Measurements from ENCODE around the gene COL7A1. TPM values are rescaled to one million over a fixed set of nuclear protein-coding genes. Genes with fewer than 3 reads are reported as not detected.
A peak's percentile ranks its signal among the peaks of the same experiment; 100 is the strongest.

The COL7A1 gene
- total RNA-seq, 4 donors from 2014 or later = 0.31 to 2.2 (median 1.9) TPM

DNA sequence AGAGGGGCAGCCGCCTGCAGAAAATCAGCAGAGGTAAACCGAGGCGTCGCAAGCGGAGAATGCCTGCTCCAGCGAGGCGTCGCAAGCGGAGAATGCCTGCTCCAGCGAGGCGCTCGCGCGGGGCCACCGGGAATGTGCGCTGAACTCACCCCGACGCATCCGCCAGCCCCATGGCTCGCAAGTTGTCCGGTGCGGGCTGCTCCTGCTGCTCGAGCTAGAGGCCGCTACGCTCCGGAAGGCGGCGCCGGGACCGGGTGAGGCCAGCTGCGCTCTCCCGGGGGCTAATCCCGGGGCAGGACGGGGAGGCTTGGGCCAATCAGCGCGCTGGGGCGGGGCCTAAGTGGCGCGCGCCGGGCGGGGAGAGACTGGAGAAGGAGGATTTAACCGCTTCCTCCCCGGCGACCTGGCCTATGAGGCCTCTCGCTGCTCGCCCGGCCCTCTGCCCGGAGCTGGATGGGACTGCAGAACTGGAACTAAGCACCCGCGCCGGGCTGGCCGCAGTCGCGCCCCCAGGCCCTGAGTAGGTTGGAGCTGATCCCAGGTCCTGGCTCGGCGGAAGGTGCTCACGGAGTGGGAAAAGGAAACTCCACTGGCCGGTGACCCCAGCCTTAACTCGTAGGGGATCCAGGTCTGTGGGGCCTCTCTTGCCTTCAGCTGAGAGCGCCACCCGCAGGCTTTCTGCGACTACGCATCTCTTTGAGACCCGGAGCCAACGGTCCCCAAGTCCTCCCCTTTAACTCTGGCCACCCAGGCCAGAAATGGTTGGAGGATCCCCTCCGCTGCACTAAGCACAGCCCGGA lies 40.3 kb upstream of the COL7A1 start, which contains the start of gene SLC26A6:
SLC26A6 (minus strand) TSS at position 240 of the 800 bp plus-strand sequence; CDS start at position 172, 68 bp downstream.
- ATAC-seq (ENCODE audit: low FRiP score) = peak; percentile 98
- TF ChIP-seq CTCF (IDR thresholded peaks at IDR 0.05) = no peak
- peak; percentile 90 for DNase-seq (ENCODE audit: low spot score)

DNA sequence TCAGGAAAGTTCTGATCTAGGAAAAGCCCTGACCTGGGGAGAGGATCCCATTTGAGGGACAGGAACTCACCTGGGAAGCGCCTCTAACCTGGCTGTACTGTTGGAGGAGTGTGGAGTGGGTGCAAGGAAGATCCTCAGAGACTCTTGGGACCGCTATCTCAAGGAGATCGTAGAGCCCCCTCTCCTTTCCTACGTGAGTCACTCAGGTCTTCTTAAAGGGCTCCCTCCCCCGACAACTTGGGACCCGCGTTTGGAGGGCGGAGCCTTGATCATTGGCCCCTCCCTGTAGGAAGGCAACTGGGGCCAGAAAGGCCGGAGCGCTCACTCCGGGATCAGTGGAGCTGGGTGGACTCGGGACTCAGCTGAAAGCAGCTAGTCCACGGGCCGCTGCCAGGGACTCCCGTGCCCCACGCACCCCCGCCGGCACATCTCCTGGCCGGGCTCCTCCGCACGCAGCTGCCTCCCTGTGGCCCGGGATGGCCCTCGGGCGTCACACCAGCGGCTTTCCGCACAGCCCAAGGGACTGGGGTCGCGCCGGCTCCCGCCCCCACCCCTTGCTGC lies 39.6 kb upstream of the COL7A1 start:
- ATAC-seq (ENCODE audit: low FRiP score) (peak; percentile 58), DNase-seq (ENCODE audit: low spot score) (no peak)

GRCh38 chr3:48633743-48634142 lies 38.6 kb upstream of the COL7A1 start:
- TF ChIP-seq CTCF (IDR thresholded peaks at IDR 0.05) = no peak
- no peak for ATAC-seq (ENCODE audit: low FRiP score)
- no peak for DNase-seq (ENCODE audit: low spot score)

More for the DNA sequence above, 39.6 kb upstream of the COL7A1 start:
- no peak for TF ChIP-seq CTCF (IDR thresholded peaks at IDR 0.05)

GRCh38 chr3:48633256-48633655 lies 38.1 kb upstream of the COL7A1 start:
- ATAC-seq (ENCODE audit: low FRiP score) (no peak), DNase-seq (ENCODE audit: low spot score) (no peak)
- TF ChIP-seq CTCF (IDR thresholded peaks at IDR 0.05) = no peak

- ATAC-seq (ENCODE audit: low FRiP score) (no peak), DNase-seq (ENCODE audit: low spot score) (no peak)
- no peak for TF ChIP-seq CTCF (IDR thresholded peaks at IDR 0.05)
Observed at GRCh38 chr3:48631516-48632448, 36.7 kb upstream of the COL7A1 start.

- TF ChIP-seq CTCF (IDR thresholded peaks at IDR 0.05) = no peak
- ATAC-seq (ENCODE audit: low FRiP score) (no peak), DNase-seq (ENCODE audit: low spot score) (no peak)
Observed at GRCh38 chr3:48630833-48631232, 35.7 kb upstream of the COL7A1 start.

Measured in omental fat pad (tissue), 4 donors.